IPS-15b (cell line): ENCODE measurements around the gene DIMT1.

Experiments used
- H3K27me3 ChIP-seq: one replicate; pipeline ENCODE4 v1.6.1; 2013; ENCODE audit warnings: low read length; ENCODE audit not compliant: control insufficient read depth, insufficient read depth
- H3K36me3 ChIP-seq: one replicate; pipeline ENCODE4 v1.6.1; 2013; ENCODE audit warnings: low read length; ENCODE audit not compliant: control insufficient read depth, insufficient read depth
- H3K4me1 ChIP-seq: one replicate; pipeline ENCODE4 v1.6.1; 2013; ENCODE audit warnings: mild to moderate bottlenecking, low read length; ENCODE audit not compliant: control insufficient read depth, insufficient read depth
- H3K4me3 ChIP-seq: one replicate; pipeline ENCODE4 v1.5.1; 2013; ENCODE audit warnings: low read depth, low read length
- H3K9ac ChIP-seq: one replicate; pipeline ENCODE4 v1.6.1; 2013; ENCODE audit warnings: low read depth, mild to moderate bottlenecking, low read length
- H3K9me3 ChIP-seq: one replicate; pipeline ENCODE4 v1.6.1; 2013; ENCODE audit warnings: mild to moderate bottlenecking, low read length; ENCODE audit not compliant: control insufficient read depth, insufficient read depth

DIMT1 gene

GRCh38 chr5:62354028-62354874 lies 49.5 kb downstream of the DIMT1 start:
- H3K9me3 ChIP-seq: no peaks in the 10 kb centered on the region
- H3K9ac ChIP-seq: no peak overlapping the region
- H3K4me1 ChIP-seq: no peaks in the 10 kb centered on the region
- H3K36me3 ChIP-seq: peaks cover 4% of the 10 kb centered on the region
- H3K27me3 ChIP-seq: no peaks in the 10 kb centered on the region
- no peak overlapping the region for H3K4me3 ChIP-seq

GRCh38 chr5:62348723-62349481 lies 54.8 kb downstream of the DIMT1 start:
- Histone ChIP-seq H3K4me1 (no peaks in the 10 kb centered on the region), H3K4me3 (no peak overlapping the region), H3K9me3 (no peaks in the 10 kb centered on the region), H3K9ac (no peak overlapping the region), H3K36me3 (no peaks in the 10 kb centered on the region), H3K27me3 (no peaks in the 10 kb centered on the region)

GRCh38 chr5:62347928-62348327 lies 55.8 kb downstream of the DIMT1 start:
- H3K36me3 ChIP-seq: no peaks in the 10 kb centered on the region

GRCh38 chr5:62346748-62347147 lies 57.0 kb downstream of the DIMT1 start:
- Histone ChIP-seq H3K27me3 (no peaks in the 10 kb centered on the region), H3K9me3 (no peaks in the 10 kb centered on the region), H3K36me3 (no peaks in the 10 kb centered on the region), H3K4me1 (no peaks in the 10 kb centered on the region), H3K4me3 (no peak overlapping the region), H3K9ac (no peak overlapping the region)

More at GRCh38 chr5:62347928-62348327, 55.8 kb downstream of the DIMT1 start:
- no peaks in the 10 kb centered on the region for H3K9me3 ChIP-seq
- no peak overlapping the region for H3K9ac ChIP-seq
- H3K27me3 ChIP-seq: no peaks in the 10 kb centered on the region
- no peaks in the 10 kb centered on the region for H3K4me1 ChIP-seq
- no peak overlapping the region for H3K4me3 ChIP-seq

- H3K9me3 ChIP-seq: no peaks in the 10 kb centered on the region
- H3K36me3 ChIP-seq: no peaks in the 10 kb centered on the region
- H3K27me3 ChIP-seq: no peaks in the 10 kb centered on the region
- H3K4me1 ChIP-seq: no peaks in the 10 kb centered on the region
- H3K4me3 ChIP-seq: no peak overlapping the region
- no peak overlapping the region for H3K9ac ChIP-seq
Measured at GRCh38 chr5:62343428-62343827, 60.3 kb downstream of the DIMT1 start.

GRCh38 chr5:62342476-62342837 lies 61.2 kb downstream of the DIMT1 start:
- Histone ChIP-seq H3K36me3 (no peaks in the 10 kb centered on the region), H3K9ac (no peak overlapping the region), H3K27me3 (no peaks in the 10 kb centered on the region), H3K4me1 (no peaks in the 10 kb centered on the region), H3K9me3 (no peaks in the 10 kb centered on the region), H3K4me3 (no peak overlapping the region)

- Histone ChIP-seq H3K4me3 (no peak overlapping the region), H3K36me3 (no peaks in the 10 kb centered on the region), H3K9me3 (no peaks in the 10 kb centered on the region), H3K27me3 (no peaks in the 10 kb centered on the region), H3K4me1 (no peaks in the 10 kb centered on the region), H3K9ac (no peak overlapping the region)
Measured at GRCh38 chr5:62341783-62342475, 61.8 kb downstream of the DIMT1 start.

- Histone ChIP-seq H3K27me3 (no peaks in the 10 kb centered on the region), H3K9me3 (no peaks in the 10 kb centered on the region), H3K9ac (no peak overlapping the region), H3K4me1 (no peaks in the 10 kb centered on the region), H3K36me3 (no peaks in the 10 kb centered on the region), H3K4me3 (no peak overlapping the region)
Measured at GRCh38 chr5:62340979-62341378, 62.7 kb downstream of the DIMT1 start.

- Histone ChIP-seq H3K4me1 (no peaks in the 10 kb centered on the region), H3K9ac (no peak overlapping the region), H3K36me3 (no peaks in the 10 kb centered on the region), H3K27me3 (no peaks in the 10 kb centered on the region), H3K9me3 (no peaks in the 10 kb centered on the region), H3K4me3 (no peak overlapping the region)
Measured at GRCh38 chr5:62340392-62340791, 63.3 kb downstream of the DIMT1 start.
